Right atrium auricular region (tissue), 2 donors: ENCODE data around the gene LRRC3. TPM values are rescaled to one million over a fixed set of nuclear protein-coding genes. Genes with fewer than 3 reads are reported as not detected.

Experiments
- DNase-seq: peaks from one replicate; pipeline ENCODE4 v3.0.0-alpha.2; 2019; ENCODE audit warnings: low spot score
- H3K27ac ChIP-seq, 2 donors: fragments of 200-600 bp; sonication (generic); 1 replicate in 1 of 2; 2 replicates in 1 of 2; pipeline ENCODE4 v1.5.1; 2016 to 2019
- H3K27me3 ChIP-seq, 2 donors: fragments of 200-600 bp; sonication (generic); one replicate each; pipeline versions ENCODE4 v1.5.1 to v1.6.0; 2017 to 2019
- H3K36me3 ChIP-seq: fragments of 200-600 bp; sonication (generic); one replicate; pipeline ENCODE4 v1.5.1; 2016
- H3K4me1 ChIP-seq, 2 donors: fragments of 200-600 bp; sonication (generic); one replicate each; pipeline versions ENCODE4 v1.5.1 to v1.6.0; 2017 to 2019
- H3K4me3 ChIP-seq, 2 donors: fragments of 200-600 bp; sonication (generic); 1 replicate in 1 of 2; 2 replicates in 1 of 2; pipeline ENCODE4 v1.5.1; 2017 to 2019; ENCODE audit warnings: mild to moderate bottlenecking in 1 of 2, moderate library complexity in 1 of 2
- H3K9me3 ChIP-seq, 2 donors: fragments of 200-600 bp; sonication (generic); one replicate each; pipeline ENCODE4 v1.5.1; 2019
- CTCF ChIP-seq, 2 donors: fragments of 200-600 bp; sonication (generic); IDR thresholded peaks; one replicate each; pipeline ENCODE4 v1.5.1; 2019; ENCODE audit warnings: antibody characterized with exemption in 2 of 2
- total RNA-seq, 2 donors: library from RNA; depleted of rRNA; stranded (reverse); fragments of >200 nt; gene quantifications; one replicate each; pipeline ENCODE4 v1.1.0, GENCODE V29; 2016

LRRC3 gene
- total RNA-seq, 2 donors from 2014 or later = 1.1 to 1.7 TPM

DNA sequence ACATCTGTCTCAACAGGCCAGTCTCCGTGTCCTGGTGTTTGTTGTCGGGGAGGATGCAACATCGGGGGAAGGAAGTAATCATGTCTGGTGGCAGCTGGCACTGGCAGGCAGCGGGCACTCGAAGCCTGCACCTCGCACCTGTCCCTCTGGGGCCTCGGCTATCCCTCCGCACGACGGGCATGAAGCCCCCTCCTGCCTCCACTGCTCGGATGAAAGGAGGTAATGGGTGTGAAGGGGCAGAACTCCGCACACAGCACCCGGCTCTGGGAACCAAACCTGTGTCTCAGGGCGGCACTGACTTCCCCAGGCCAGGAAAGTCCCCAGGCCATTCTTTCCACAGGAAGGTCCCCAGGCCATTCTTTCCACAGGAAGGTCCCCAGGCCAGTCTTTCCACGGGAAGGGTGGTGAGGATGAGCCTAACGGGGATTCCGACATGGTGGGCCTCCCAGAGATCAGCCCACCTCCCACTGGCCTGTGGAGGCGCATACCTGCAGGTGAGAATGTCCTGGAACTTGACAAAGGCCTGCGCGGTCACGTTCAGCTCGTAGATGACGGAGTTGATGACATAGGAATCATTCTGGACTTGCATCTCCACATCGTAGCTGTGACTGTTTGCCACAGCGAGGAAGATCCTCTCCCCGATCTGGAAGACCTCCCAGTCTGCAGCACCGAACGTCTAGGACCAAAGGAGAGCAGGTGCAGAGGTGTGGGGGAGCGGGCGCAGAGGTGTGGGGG lies 53.6 kb downstream of the LRRC3 start:
- Histone ChIP-seq H3K9me3 (no peaks in the 10 kb centered on the region), H3K27ac (no peak overlapping the region), H3K27me3 (no peaks in the 10 kb centered on the region), H3K4me3 (no peak overlapping the region), H3K36me3 (no peaks in the 10 kb centered on the region), H3K4me1 (peaks cover 0 to 9% of the 10 kb centered on the region in 2 donors)
- TF ChIP-seq CTCF (IDR thresholded peaks at IDR 0.05) = no peak
- DNase-seq = no peak

DNA sequence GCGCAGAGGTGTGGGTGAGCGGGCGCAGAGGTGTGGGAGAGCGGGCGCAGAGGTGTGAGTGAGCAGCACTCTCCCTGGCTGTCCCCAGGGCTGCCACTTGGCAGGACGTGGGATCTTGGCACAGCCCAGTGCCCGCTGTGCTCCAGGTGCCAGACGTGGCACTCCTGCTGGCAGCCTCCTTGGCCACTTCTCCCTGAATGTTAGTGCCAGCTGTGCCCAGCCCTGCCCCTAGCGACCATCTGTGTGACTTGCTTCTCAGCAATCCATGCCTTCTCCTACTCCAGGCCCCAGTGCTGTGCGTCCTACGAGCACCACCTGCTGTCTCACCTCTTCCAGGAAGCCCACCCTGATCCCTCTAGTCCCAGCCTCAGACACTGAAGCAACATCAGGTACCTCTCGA lies 54.2 kb downstream of the LRRC3 start:
- H3K36me3 ChIP-seq = no peaks in the 10 kb centered on the region
- peak; percentile 23 to 62 for TF ChIP-seq CTCF (IDR thresholded peaks at IDR 0.05)
- H3K4me1 ChIP-seq = peaks cover 0 to 9% of the 10 kb centered on the region in 2 donors
- DNase-seq = no peak
- no peak overlapping the region for H3K27ac ChIP-seq
- H3K4me3 ChIP-seq = no peak overlapping the region
- no peaks in the 10 kb centered on the region for H3K9me3 ChIP-seq
- H3K27me3 ChIP-seq = no peaks in the 10 kb centered on the region

DNA sequence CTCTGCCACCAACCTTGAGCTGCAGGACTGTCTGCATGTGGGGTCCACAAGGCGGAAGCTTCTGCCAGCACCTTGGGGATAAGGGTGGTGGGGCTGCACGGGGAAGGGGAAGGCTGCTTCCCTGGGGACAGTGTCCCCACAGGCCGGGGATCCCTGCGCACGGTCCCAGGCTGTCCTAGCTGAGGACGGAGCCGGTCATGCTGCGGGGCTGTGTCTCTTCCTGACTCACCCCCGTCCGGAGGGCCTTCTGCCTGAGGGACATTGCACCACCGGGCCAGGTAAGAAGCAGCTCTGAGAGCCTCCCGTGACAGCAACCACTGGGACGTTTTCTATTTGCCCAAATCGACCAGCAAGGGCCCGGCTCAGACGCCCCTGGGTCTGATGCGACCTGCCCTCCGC lies 54.8 kb downstream of the LRRC3 start:
- no peak for TF ChIP-seq CTCF (IDR thresholded peaks at IDR 0.05)
- no peak overlapping the region for H3K27ac ChIP-seq
- no peaks in the 10 kb centered on the region for H3K36me3 ChIP-seq
- DNase-seq = no peak
- H3K27me3 ChIP-seq = no peaks in the 10 kb centered on the region
- H3K9me3 ChIP-seq = no peaks in the 10 kb centered on the region
- no peak overlapping the region for H3K4me3 ChIP-seq
- peaks cover 0 to 9% of the 10 kb centered on the region in 2 donors for H3K4me1 ChIP-seq

- Histone ChIP-seq H3K27ac (no peak overlapping the region), H3K9me3 (no peaks in the 10 kb centered on the region), H3K4me3 (no peak overlapping the region), H3K36me3 (no peaks in the 10 kb centered on the region), H3K27me3 (no peaks in the 10 kb centered on the region), H3K4me1 (peaks cover 0 to 9% of the 10 kb centered on the region in 2 donors)
- DNase-seq = no peak
- peak; percentile 42 to 78 for TF ChIP-seq CTCF (IDR thresholded peaks at IDR 0.05)
Measured at GRCh38 chr21:44510508-44511218, 55.4 kb downstream of the LRRC3 start.

DNA sequence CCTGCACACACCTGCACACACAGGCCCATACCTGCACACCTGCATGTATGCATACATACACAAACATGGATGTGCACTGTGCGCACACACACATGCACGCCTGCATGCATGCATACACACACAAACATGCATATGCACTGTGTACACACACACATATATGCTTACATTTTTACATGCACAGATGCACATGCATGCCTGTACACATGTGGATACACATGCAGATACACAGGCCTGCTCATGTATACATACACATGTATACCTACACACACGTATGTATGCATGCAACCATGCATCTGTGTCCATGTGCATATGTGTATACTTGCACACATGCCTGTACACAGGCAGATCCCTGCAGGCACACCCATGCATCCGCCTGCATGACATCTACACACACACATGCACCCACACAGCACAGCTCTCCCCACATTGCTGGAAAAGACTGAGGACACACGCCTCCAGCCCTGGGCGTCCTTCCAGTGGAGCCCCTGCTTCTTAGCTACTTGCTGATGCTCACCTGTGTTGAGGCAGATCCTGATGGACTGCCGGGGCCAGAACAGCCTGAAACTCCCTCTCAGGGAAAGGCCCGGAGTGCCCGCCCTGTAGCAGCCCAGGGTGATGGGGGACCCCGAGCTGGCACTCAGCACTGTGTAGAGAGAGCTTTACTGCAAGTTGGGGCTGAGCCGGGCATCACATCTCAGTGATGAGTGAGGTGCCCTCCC lies 56.1 kb downstream of the LRRC3 start:
- Histone ChIP-seq H3K9me3 (no peaks in the 10 kb centered on the region), H3K4me1 (peaks cover 0 to 9% of the 10 kb centered on the region in 2 donors), H3K27ac (no peak overlapping the region), H3K4me3 (no peak overlapping the region), H3K27me3 (no peaks in the 10 kb centered on the region), H3K36me3 (no peaks in the 10 kb centered on the region)
- TF ChIP-seq CTCF (IDR thresholded peaks at IDR 0.05) = no peak
- no peak for DNase-seq

Other genes with a start within 250 kb of the LRRC3 start
- gene ICOSLG, start 214.6 kb upstream of the LRRC3 start, total RNA-seq = 1 to 10 TPM; 1.0 to 1.1 TPM
- gene DNMT3L, start 193.6 kb upstream of the LRRC3 start, total RNA-seq = not detected
- not detected for gene AIRE, start 169.6 kb upstream of the LRRC3 start, total RNA-seq
- 10 to 100 TPM; 28.0 to 45.7 TPM for gene PFKL, start 155.5 kb upstream of the LRRC3 start, total RNA-seq
- 10 to 100 TPM; 21.4 to 23.2 TPM for gene CFAP410, start 116.1 kb upstream of the LRRC3 start, total RNA-seq
- gene TRPM2, start 101.9 kb upstream of the LRRC3 start, total RNA-seq = under 1 TPM; 0.75 to 0.89 TPM
- gene KRTAP10-1, start 84.7 kb downstream of the LRRC3 start, total RNA-seq = not detected
- gene KRTAP10-2, start 96.0 kb downstream of the LRRC3 start, total RNA-seq = not detected
- not detected for gene KRTAP10-3, start 103.3 kb downstream of the LRRC3 start, total RNA-seq
- gene KRTAP10-4, start 118.2 kb downstream of the LRRC3 start, total RNA-seq = not detected
- gene KRTAP10-5, start 125.1 kb downstream of the LRRC3 start, total RNA-seq = not detected
- not detected for gene KRTAP10-6, start 137.0 kb downstream of the LRRC3 start, total RNA-seq
- not detected for gene KRTAP10-7, start 145.1 kb downstream of the LRRC3 start, total RNA-seq
- not detected for gene KRTAP10-8, start 156.6 kb downstream of the LRRC3 start, total RNA-seq
- gene KRTAP10-9, start 171.6 kb downstream of the LRRC3 start, total RNA-seq = not detected
- not detected for gene KRTAP10-10, start 181.8 kb downstream of the LRRC3 start, total RNA-seq
- not detected for gene KRTAP10-11, start 190.9 kb downstream of the LRRC3 start, total RNA-seq
- not detected for gene KRTAP12-4, start 199.1 kb downstream of the LRRC3 start, total RNA-seq
- not detected for gene KRTAP12-3, start 202.4 kb downstream of the LRRC3 start, total RNA-seq
- gene KRTAP12-2, start 211.4 kb downstream of the LRRC3 start, total RNA-seq = not detected
- gene KRTAP12-1, start 226.7 kb downstream of the LRRC3 start, total RNA-seq = not detected
- gene KRTAP10-12, start 241.7 kb downstream of the LRRC3 start, total RNA-seq = not detected